GM19023 (cell line): Measurements from ENCODE around the gene WNT9B.

Source experiments
- ATAC-seq: cut with Tn5 transposase; IDR thresholded peaks from one replicate; pipeline ENCODE4 v1.9.1; 2021; ENCODE audit warnings: mild to moderate bottlenecking, moderate library complexity; ENCODE audit not compliant: unreplicated experiment

WNT9B gene

DNA sequence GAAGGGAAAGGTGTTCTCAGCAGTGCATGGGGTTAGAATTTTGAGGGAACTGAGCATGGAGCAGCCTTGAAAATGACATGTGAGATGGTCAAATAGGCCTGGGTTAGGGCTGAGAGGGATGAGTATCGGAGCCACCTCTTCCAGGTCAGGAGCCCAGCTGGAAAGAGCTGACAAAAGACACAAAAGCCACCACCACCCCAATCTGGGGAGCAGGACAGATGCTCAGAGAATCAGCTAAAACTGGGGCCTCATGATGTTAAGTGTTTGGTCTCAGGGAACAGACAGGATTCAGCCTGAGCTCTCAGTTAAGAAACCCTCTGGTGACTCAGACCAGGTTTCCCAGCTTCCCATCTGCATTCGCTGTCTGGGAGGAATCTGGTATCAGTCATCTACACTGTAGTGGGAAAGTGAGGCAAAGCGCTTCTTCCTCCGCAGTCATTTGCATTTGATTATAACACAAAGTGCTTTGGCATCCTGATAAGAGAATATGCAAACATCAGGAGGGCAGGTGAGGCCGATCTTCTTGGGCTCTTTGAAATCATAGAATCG is 2.6 kb downstream of the WNT9B start:
- ATAC-seq, result no peak

DNA sequence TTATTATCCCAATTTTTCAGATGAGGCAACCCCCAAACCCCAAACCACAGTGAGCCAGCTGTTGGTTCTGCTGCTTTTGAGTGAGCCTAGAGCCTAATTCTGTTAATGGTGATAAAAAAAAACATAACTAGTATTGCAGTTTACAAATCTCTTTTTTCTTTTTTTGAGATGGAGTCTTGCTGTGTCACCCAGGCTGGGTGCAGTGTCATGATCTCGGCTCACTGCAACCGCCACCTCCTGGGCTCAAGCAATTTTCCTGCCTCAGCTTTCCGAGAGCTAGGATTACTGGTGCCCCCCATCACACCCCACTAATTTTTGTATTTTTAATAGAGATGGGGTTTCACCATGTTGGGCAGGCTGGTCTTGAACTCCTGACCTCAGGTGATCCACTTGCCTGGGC is 3.1 kb downstream of the WNT9B start:
- ATAC-seq, result no peak

DNA sequence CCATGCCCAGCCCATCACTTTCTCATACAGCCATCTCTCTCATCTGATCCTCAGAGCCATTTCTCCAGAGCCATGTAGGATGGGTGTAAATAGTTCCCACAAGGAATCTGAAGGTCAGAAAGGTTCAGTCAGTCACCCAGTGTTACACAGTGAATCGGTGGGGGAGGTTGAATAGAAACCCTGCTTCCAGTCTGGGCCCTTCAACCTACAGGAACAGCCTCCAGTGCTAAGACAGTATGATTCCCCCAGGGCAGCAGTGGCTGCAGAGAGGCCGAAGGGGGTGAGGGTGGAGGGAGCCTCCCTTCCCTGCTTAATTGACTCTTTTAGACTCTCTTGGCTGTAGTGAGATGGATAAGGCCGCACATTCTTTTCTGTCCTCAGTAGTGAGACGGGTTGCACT is 3.6 kb downstream of the WNT9B start:
- no peak for ATAC-seq

DNA sequence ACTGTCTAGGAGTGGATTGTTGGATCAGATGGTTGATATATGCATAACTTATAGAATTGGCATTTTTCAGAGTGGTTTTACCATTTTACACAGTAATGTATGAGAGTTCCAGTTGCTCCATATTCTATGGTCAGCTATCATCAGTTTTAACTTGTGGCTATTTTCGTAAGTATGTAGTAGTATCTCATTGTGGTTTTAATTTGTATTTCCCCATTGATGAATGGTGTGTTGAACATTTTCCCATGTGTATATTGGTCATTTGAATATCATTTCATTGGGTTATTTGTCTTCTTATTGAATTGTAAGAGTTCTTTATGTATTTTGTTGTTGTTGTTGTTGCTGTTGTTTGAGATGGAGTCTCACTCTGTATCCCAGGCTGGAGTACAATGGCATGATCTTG is 6.2 kb downstream of the WNT9B start:
- ATAC-seq, result no peak

DNA sequence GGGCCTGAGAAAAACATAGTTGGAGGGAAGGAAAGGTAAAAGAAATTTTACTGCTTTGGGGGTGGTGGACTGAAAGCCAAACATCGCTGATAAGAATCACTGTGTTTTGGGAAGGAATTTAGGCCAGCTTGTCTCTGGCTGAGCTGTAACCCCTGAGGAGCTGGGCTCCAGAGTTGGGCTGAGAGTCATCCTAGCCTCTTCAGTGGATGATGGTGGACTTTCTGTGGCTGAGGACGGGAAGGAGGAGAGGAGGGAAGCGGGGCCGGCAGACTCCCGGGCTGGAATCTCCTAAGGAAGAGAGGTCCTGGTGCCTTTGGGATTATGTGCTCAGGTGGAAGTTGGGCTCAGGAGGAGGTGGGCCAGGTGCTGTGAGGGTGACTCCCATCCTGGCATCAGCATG is 8.6 kb downstream of the WNT9B start:
- ATAC-seq, result no peak

DNA sequence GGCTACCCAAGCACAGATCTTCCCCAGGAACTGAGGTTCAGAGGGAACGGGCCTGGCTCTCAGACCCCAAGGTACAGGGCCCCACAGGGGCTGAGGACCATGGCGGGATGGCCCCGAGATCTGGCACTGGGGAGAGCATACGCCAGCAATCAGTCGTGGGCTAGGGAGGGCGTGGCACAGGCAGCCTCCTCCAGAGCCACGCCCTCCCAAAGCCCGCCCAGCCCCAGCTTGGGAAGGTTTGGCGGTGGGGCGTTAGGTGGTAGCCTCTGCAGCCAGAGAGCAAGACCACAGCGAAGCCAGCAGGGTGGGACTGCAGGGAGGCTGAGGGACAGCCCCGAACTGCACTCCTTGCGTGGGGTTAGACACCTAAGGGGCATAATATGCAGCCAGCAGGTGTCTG is 11.6 kb downstream of the WNT9B start:
- ATAC-seq, result no peak

DNA sequence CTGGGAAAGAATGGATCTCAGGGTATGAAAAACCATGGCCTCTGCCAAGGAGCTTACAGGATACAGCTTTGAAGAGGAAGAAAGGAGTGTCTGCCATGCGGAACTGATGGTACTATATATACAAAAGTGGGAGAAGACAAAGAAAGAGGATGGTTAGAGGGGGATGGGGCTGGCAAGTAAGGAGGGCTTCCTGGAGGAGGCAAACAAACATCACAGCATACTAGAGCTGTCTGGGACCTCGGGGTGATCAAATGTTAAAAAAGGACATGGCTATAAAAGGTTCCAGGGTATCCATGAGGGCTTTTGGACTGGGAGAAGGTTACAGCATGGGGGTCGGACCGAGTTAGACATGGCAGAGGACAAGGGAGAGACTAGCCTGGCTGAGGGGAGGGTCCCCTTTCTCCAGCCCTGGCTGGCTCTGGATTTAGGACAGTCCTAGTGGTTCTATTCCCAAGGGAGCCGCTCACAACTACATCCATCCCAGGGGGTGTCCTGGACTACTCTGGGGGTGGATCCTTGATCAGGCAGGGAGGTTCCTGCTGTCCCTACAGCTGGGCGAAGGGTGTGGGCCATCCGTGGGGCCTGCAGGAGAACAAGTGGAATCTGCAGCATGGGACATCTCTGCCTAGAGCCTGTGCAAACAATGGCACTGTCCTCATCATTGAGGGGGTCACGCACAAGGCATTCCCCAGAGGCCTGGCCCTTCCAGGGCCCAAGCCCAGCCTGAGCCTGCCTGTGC is 12.2 kb downstream of the WNT9B start:
- no peak for ATAC-seq

DNA sequence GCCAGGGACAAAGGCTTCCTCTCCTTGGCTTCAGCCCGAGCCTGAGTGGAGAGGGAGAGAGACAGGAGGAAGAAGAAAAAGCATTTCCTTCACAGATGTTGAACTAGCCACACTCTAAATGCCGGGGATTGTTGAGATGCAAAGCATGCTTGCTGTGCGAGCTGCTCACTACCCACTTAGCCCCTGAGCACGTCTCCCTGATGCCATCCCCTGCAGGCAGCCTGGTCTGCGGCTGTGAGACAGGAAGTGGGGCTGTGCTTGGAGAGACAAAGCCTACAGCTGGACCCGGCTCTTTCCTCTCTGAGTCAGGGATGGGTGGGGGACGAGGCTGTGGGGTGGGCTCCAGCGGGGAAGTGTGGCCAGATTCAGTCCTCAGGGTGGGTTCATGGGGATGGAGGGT is 13.7 kb downstream of the WNT9B start:
- no peak for ATAC-seq

DNA sequence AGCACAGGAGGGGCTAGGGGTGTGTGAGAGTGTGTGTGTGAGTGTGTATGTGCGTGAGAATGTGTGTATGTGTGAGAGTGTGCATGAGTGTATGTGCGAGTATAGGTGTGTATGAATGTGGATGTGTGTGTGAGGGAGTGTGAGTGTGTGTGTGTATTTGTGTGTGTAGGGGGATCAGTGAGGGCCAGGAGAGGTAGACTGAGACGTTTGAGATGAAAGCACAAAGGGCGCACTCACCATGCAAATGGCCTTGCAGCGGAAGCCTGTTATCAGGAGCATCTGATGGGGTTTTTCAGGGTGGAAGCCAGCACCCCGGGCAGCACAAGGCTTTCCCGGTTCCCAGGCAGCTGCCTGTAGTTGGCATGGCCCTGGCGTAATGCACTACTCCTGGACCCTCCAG is 14.9 kb downstream of the WNT9B start:
- ATAC-seq, result no peak

DNA sequence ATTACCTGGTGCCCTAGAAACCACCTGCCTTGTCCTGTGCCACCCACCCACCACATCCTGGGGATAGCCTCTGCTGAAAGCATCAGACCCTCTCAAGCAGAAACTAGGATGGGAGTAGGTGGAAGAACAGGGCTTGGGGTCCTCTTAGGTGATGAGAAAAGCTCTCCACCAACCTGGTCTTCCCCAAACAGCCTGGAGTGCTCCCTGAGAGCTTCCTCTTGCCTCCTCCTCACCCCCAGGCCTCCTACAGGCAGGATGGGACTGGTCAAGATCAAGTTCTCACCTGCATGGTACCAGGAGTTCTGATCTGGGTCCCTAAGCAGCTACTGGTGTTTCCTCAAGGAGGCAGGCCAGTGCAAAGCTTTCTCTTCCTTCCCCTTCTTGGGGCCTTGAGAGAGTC is 15.4 kb downstream of the WNT9B start:
- ATAC-seq, result no peak

DNA sequence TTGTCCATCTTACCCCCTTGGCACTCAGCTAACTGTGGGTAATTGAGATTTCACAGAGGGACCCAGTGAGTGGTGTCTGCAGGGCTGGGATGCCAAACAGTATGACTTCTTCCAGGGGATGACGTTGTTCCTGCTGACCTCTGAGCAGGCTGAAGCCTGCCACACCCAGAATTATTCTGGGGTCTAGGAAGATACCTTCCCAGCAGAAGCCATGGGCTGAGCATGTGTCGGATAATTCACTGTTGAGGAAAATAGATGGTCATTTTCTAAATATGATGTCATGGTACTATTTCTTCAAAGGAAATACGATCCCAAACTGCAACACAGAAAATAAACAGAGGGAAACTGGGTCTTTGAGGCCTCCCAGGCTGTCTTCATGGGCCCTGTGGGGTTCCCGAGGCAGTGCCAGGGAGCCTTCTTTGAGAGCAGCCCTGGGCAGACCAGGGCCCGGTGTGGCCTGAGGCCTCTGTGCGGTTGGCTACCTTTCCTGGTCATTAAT is 17.4 kb downstream of the WNT9B start:
- no peak for ATAC-seq

DNA sequence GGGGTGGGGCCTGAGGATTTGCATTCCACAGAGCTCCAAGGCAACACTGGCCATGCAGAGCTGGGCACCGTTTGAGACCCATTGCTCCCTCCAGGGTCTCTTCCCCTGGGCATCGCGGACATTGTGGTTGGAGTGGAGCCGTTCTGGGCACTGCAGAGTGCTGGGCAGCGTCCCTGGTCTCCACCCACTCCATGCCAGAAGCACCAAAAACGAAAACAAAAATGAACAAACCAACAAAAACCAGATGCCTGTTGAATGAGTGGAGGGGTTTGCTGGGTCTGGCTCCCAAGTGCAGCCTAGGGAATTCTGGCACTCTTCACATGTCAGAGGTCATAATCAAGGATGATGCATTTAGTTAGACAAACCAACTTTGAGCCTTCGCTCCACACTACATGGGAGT is 17.9 kb downstream of the WNT9B start:
- ATAC-seq, result no peak

DNA sequence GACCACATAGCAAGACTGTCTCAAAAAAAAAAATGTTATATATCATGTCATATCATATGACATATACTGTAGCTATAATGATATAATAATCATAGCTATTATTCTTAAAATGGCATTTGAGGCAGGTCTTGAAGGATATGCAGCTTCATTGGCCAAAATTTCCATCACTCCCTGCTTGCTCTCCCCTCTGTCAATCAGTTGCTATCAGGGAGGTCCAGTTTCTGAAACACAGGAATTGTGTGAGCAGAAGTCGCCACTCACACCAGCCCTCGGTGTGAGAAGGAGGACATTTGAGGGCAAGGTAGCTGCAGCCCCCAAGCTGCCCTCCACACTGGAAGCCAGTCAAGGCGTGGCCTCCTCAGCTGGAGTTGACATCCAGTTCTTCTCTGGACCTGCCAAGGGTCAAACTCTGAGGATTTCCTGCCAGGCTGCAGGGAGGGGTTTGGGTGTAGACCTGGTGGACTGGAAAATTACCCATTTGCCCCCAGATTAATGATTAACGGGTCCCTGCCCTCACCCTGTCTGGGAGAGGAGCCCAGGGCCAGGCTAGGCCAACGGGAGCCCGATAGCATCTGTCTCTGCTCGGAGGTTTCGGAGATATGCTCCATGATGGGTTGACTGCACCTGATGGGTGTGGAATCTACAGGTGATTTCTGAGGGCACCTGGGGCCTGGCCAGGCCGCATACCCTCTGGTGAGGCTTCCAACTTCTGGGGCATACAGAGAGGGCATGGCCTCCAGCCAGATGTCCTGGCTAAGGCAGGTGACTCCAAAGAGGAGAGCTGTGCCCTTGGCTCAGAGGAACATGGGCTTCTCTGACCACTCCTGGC is 18.8 kb downstream of the WNT9B start:
- no peak for ATAC-seq

DNA sequence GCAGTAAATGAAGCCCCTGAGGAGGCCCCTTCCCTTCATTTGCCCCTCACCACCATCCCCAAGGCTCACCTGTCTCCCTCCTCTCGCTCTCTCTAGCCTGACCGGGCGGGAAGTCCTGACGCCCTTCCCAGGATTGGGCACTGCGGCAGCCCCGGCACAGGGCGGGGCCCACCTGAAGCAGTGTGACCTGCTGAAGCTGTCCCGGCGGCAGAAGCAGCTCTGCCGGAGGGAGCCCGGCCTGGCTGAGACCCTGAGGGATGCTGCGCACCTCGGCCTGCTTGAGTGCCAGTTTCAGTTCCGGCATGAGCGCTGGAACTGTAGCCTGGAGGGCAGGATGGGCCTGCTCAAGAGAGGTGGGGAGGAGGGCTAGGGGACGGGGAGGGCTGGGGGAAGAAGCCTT is 21.0 kb downstream of the WNT9B start:
- no peak for ATAC-seq

DNA sequence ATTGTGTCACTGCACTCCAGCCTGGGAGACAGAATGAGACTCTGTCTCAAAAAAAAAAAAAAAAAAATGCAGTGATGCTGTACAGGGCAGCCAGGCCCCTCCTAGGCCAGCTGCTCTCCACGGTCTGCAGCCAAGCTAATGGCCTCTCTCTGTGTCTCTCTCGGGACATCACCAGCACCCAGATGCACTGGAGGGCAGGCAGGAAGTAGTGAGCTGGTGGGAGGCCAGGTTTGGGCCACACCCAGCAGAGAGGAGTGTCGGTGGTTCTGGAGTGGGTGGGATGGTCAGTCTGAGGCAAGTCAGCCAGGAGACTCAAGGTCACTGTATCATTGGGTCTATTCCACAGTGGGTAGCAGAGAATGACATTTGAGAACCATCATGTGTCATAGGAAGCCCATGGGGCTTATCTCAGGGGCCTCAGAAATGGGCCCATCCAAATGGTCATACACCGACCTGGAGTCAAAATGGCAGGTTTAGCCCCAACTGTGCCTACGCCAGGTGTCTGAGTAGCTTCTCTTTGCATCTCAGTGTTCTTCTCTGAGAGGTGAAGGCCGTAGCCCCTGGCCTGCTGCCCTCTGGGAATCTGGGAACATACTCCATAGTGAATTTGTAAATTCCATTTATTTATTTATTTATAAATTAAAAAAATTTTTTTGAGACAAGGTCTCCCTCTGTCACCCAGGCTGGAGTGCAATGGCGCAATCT is 22.7 kb downstream of the WNT9B start:
- ATAC-seq, result no peak

DNA sequence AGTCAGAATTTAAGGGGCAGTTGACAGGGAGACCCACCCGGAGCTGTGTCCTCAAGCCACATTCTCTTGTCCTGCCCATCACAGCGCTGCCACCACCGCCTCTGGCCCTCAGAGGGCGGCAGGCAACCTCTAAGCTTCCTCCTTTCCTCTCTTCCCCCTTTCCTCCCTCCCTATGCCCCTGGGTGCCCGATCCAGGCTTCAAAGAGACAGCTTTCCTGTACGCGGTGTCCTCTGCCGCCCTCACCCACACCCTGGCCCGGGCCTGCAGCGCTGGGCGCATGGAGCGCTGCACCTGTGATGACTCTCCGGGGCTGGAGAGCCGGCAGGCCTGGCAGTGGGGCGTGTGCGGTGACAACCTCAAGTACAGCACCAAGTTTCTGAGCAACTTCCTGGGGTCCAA is 23.5 kb downstream of the WNT9B start:
- no peak for ATAC-seq

DNA sequence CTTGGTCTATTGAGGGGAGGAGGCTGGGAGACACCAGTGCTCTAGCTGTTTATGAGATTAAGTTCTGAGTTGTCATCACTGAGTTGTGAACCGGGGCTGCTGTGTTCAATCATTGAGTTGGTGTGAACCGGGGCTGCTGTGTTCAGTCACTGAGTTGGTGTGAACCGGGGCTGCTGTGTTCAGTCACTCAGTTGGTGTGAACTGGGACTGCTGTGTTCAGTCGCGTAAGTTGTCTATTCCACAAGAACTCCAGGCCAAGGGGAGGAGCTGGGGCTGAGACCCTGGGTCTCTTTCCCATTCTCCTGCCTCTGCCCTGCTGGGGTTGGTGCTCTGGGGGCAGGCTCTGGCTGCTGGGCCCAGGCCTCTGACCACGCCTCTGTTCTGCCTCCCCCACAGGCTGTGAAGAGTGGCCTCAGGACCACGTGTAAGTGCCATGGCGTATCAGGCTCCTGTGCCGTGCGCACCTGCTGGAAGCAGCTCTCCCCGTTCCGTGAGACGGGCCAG is 24.5 kb downstream of the WNT9B start:
- ATAC-seq, result no peak

DNA sequence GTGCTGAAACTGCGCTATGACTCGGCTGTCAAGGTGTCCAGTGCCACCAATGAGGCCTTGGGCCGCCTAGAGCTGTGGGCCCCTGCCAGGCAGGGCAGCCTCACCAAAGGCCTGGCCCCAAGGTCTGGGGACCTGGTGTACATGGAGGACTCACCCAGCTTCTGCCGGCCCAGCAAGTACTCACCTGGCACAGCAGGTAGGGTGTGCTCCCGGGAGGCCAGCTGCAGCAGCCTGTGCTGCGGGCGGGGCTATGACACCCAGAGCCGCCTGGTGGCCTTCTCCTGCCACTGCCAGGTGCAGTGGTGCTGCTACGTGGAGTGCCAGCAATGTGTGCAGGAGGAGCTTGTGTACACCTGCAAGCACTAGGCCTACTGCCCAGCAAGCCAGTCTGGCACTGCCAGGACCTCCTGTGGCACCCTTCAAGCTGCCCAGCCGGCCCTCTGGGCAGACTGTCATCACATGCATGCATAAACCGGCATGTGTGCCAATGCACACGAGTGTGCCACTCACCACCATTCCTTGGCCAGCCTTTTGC is 25.0 kb downstream of the WNT9B start:
- ATAC-seq, result no peak

DNA sequence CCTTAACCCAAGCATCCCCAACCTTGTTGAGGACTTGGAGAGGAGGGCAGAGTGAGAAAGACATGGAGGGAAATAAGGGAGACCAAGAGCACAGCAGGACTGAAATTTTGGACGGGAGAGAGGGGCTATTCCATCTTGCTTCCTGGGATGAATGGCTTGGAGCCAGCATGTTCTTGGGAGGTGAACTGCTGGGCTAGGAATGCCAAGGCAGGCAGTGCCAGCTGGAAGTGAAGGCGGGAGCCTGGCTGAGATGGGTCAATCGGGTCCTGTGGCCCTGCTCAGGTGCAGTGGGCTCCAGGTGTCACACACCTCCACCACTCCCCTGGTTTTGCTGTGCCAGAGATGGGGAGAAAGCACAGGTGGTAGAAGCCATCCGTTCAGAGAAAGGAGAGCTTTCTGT is 25.5 kb downstream of the WNT9B start:
- ATAC-seq, result no peak

DNA sequence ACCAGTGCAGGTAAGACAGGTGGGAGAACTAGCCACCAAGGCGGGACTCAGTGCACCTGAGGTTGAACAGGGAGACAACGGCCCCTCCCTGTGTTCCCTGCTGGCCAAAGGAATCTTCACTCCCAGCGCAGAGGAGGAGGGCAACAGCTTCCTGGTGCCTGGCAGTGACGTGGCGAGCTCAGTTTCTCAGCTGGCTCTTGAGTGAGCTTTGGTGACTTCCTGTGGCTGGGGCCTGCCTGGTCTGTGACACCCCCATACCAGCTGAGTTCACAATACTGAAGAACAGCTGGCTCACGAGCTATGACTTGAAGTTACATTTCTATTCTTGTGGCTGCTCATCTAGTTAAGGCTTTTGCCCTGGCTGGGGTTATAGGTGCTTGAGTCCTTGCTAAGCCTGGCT is 26.1 kb downstream of the WNT9B start:
- ATAC-seq, result no peak

DNA sequence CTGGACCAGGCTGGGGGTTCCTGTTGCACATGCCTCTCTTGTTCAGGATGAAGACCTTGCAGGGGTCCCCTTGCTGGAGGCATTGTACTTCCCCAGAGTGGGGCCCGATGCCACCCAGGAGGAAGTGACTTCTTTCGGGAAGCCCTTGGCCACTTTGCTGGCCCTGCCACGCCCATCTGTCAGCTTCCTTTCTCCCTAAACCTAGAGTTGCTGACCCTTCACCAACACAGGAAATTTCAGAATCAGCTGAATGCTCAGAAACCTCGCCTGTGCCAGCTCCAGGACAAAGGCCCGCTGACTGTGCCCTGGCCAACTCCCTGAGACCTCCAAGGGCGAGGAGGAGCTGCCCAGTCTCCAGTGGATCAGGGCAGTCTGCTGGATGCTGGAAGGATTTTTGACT is 26.7 kb downstream of the WNT9B start:
- no peak for ATAC-seq
